ENCODE data around the gene SPP2.

Gene SPP2

GRCh38 chr2:234091432-234091879, 41.0 kb downstream of the SPP2 start:
- H3K4me3 ChIP-seq (ENCODE audit: low read depth, low read length): no peak overlapping the region

DNA sequence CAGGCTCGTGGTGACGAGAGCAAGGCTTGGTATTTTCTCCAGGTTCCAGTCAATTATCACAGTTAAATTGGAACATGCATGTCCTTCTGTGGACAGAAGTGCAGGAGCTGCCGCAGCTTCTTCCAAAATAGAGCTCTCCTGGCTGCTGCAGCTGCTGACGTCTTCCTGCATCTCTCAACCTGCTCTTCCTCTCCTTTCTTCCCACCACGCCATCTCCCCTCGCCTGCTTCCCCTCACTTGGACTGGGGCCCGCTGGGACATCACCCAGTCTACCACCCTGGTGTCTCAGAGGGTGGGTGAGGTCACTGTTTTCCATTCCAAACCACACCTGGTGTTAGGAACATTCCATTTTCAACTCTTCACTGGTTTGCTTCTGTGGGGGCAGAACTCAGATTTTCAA, 41.4 kb downstream of the SPP2 start:
- TF ChIP-seq, protein P1, sequence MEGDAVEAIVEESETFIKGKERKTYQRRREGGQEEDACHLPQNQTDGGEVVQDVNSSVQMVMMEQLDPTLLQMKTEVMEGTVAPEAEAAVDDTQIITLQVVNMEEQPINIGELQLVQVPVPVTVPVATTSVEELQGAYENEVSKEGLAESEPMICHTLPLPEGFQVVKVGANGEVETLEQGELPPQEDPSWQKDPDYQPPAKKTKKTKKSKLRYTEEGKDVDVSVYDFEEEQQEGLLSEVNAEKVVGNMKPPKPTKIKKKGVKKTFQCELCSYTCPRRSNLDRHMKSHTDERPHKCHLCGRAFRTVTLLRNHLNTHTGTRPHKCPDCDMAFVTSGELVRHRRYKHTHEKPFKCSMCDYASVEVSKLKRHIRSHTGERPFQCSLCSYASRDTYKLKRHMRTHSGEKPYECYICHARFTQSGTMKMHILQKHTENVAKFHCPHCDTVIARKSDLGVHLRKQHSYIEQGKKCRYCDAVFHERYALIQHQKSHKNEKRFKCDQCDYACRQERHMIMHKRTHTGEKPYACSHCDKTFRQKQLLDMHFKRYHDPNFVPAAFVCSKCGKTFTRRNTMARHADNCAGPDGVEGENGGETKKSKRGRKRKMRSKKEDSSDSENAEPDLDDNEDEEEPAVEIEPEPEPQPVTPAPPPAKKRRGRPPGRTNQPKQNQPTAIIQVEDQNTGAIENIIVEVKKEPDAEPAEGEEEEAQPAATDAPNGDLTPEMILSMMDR (IDR thresholded peaks at IDR 0.05; ENCODE audit: borderline replicate concordance, insufficient read depth, low read depth, low read length): no peak
- H3K4me3 ChIP-seq (ENCODE audit: low read depth, low read length): no peak overlapping the region

More at GRCh38 chr2:234091432-234091879, 41.0 kb downstream of the SPP2 start:
- TF ChIP-seq, protein P1 (IDR thresholded peaks at IDR 0.05; ENCODE audit: borderline replicate concordance, insufficient read depth, low read depth, low read length): no peak

DNA sequence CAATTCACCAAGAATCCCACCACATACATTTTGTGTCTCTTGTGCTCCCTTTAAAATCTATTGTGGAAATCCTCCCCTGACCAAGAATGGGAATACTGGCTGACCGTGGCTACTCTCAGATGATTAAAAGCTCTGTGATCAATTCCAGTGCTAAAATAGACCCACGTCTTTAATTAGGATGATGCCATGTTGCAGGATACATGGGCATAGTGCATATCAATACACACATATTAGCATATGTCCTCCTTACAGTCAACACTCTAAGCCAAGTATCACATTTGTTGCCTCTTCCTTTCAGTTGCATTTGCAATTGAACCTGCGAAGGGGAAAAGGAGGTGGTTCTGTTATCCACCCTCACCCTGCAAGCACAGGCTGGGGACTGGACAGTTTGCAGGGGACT, 41.8 kb downstream of the SPP2 start:
- TF ChIP-seq, protein P1 (IDR thresholded peaks at IDR 0.05; ENCODE audit: borderline replicate concordance, insufficient read depth, low read depth, low read length): no peak
- H3K4me3 ChIP-seq (ENCODE audit: low read depth, low read length): no peak overlapping the region

- no peak overlapping the region for H3K4me3 ChIP-seq (ENCODE audit: low read depth, low read length)
- TF ChIP-seq, protein P1 (IDR thresholded peaks at IDR 0.05; ENCODE audit: borderline replicate concordance, insufficient read depth, low read depth, low read length): no peak
Measured at GRCh38 chr2:234095301-234095700, 44.8 kb downstream of the SPP2 start.

DNA sequence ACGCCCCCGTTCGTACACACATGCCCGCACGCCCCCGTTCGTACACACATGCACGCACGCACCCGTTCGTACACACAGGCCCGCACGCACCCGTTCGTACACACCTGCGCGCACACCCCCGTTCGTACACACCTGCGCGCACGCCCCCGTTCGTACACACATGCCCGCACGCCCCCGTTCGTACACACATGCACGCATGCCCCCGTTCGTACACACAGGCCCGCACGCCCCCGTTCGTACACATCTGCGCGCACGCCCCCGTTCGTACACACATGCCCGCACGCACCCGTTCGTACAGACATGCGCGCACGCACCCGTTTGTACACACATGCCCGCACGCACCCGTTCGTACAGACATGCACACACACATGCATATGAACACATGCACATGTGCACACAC, 45.7 kb downstream of the SPP2 start:
- TF ChIP-seq, protein P1 (IDR thresholded peaks at IDR 0.05; ENCODE audit: borderline replicate concordance, insufficient read depth, low read depth, low read length): no peak

DNA sequence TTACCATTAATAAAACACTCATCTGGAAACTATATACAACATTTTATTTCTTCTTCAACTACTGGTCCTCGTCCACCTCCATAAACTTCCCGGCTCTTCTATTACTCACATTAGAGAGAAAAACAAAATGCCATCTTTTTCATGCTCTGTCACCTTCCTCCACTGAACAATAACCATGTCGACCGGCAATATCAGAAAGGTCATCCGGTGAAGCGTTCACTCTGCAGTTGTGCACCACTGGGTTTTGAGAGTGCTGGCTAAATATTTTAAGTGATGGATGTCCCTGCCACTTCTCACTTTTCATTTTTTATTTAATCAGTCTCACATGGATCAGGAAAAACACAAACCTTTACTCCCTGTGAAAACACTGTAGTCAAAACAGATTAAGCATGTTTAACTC, 48.2 kb downstream of the SPP2 start:
- TF ChIP-seq, protein P1 (IDR thresholded peaks at IDR 0.05; ENCODE audit: borderline replicate concordance, insufficient read depth, low read depth, low read length): no peak
- no peak overlapping the region for H3K4me3 ChIP-seq (ENCODE audit: low read depth, low read length)

More for the DNA sequence above, 45.7 kb downstream of the SPP2 start:
- H3K4me3 ChIP-seq (ENCODE audit: low read depth, low read length): no peak overlapping the region

GRCh38 chr2:234099266-234099665, 48.8 kb downstream of the SPP2 start:
- TF ChIP-seq, protein P1 (IDR thresholded peaks at IDR 0.05; ENCODE audit: borderline replicate concordance, insufficient read depth, low read depth, low read length): no peak
- H3K4me3 ChIP-seq (ENCODE audit: low read depth, low read length): no peak overlapping the region

All from GM12875 (cell line).